ENCODE measurements around the gene SLC35D3. TPM values are rescaled to one million over a fixed set of nuclear protein-coding genes. Genes with fewer than 3 reads are reported as not detected.

SLC35D3 gene
- total RNA-seq, 3 donors from 2014 or later: not detected

DNA sequence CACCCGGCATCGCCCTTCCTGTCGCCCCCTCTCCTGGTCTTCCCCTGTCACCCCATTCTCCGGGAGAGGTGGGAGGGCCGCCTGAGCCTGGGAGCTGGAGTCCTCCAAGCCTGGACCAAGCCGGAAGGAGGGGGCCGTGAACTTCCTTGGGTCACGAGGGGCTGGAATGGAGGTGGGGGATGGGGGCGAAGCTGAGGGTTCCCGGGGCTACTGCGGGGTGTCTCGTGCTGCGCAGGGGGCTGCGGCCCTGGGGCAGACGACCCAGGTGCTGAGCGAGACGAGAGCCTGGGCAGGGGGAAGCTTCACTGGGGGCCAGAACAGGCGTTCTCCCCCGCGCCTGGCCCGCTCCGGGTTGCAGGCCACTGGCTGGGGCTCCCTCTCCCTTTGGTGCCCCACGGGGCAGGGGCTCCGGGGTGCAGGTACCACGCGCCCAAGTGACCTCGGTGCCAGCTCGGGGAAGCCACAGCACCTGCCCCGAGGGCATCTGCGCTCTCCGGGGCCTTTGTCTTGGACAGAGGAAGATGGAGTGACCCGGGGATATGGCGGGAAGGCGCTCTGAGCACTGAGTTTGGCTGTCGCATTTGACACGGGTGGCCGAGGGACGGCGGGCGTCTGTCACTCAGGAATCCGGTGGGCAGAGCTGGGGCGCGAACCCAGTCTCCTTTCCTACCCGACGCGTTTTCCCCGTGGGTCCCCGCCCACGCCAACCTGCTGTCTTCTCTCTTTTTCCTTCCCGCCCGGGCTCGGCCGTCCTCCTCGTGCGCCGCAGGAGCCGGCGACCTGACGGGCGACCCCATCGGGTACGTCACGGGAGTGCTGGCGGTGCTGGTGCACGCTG, 1.2 kb downstream of the SLC35D3 start:
- Histone ChIP-seq H3K9me3 (no peaks in the 10 kb centered on the region), H3K4me1 (peaks cover 0 to 5% of the 10 kb centered on the region in 2 donors)
- no peak for DNase-seq (ENCODE audit: low spot score in 2 of 2)

DNA sequence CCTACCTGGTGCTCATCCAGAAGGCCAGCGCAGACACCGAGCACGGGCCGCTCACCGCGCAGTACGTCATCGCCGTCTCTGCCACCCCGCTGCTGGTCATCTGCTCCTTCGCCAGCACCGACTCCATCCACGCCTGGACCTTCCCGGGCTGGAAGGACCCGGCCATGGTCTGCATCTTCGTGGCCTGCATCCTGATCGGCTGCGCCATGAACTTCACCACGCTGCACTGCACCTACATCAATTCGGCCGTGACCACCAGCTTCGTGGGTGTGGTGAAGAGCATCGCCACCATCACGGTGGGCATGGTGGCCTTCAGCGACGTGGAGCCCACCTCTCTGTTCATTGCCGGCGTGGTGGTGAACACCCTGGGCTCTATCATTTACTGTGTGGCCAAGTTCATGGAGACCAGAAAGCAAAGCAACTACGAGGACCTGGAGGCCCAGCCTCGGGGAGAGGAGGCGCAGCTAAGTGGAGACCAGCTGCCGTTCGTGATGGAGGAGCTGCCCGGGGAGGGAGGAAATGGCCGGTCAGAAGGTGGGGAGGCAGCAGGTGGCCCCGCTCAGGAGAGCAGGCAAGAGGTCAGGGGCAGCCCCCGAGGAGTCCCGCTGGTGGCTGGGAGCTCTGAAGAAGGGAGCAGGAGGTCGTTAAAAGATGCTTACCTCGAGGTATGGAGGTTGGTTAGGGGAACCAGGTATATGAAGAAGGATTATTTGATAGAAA, 2.0 kb downstream of the SLC35D3 start:
- Histone ChIP-seq H3K4me1 (peaks cover 0 to 5% of the 10 kb centered on the region in 2 donors), H3K4me3 (no peak overlapping the region), H3K9me3 (no peaks in the 10 kb centered on the region), H3K27me3 (peaks cover 7 to 29% of the 10 kb centered on the region in 2 donors), H3K27ac (no peak overlapping the region), H3K36me3 (no peaks in the 10 kb centered on the region)
- DNase-seq (ENCODE audit: low spot score in 2 of 2): no peak
- TF ChIP-seq, protein P1, sequence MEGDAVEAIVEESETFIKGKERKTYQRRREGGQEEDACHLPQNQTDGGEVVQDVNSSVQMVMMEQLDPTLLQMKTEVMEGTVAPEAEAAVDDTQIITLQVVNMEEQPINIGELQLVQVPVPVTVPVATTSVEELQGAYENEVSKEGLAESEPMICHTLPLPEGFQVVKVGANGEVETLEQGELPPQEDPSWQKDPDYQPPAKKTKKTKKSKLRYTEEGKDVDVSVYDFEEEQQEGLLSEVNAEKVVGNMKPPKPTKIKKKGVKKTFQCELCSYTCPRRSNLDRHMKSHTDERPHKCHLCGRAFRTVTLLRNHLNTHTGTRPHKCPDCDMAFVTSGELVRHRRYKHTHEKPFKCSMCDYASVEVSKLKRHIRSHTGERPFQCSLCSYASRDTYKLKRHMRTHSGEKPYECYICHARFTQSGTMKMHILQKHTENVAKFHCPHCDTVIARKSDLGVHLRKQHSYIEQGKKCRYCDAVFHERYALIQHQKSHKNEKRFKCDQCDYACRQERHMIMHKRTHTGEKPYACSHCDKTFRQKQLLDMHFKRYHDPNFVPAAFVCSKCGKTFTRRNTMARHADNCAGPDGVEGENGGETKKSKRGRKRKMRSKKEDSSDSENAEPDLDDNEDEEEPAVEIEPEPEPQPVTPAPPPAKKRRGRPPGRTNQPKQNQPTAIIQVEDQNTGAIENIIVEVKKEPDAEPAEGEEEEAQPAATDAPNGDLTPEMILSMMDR (IDR thresholded peaks at IDR 0.05): no peak
- TF ChIP-seq POLR2AphosphoS5 (IDR thresholded peaks at IDR 0.05) (no peak), POLR2A (IDR thresholded peaks at IDR 0.05) (no peak)
- intact Hi-C loops (cut with DNase I; ENCODE audit: low total_unique reads): no loop called here

More for the DNA sequence above, 1.2 kb downstream of the SLC35D3 start:
- Histone ChIP-seq H3K27me3 (peaks cover 7 to 29% of the 10 kb centered on the region in 2 donors), H3K27ac (no peak overlapping the region), H3K36me3 (no peaks in the 10 kb centered on the region), H3K4me3 (peak overlapping the region in 1 of 3 donors; percentile 79)
- TF ChIP-seq, protein P1 (IDR thresholded peaks at IDR 0.05): no peak
- TF ChIP-seq POLR2A (IDR thresholded peaks at IDR 0.05): no peak
- TF ChIP-seq POLR2AphosphoS5 (IDR thresholded peaks at IDR 0.05): no peak
- intact Hi-C loops (cut with DNase I; ENCODE audit: low total_unique reads): no loop called here

DNA sequence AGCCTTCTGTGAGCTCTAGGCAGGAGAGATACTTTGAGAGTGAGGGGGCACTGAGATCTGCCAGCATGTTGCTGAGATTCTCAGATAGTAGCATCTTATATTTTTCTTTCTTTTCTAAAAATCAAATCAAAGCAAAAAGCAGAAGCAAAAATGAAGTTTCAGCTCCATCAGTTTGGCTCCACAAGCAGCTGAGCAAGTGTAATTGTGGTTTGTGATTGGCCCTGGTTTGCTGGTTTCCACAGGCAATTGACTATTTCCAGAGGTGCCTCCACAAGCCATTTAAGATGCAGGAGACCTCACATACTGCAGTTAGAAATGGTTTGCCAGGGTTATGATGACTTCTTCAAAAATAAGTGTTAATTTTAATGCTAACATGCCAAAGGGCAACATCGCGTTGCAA, 4.3 kb downstream of the SLC35D3 start:
- intact Hi-C loops (cut with DNase I; ENCODE audit: low total_unique reads): no loop called here
- DNase-seq (ENCODE audit: low spot score in 2 of 2): no peak
- peaks cover 5 to 10% of the 10 kb centered on the region in 2 donors for H3K27me3 ChIP-seq
- no peak overlapping the region for H3K27ac ChIP-seq
- H3K9me3 ChIP-seq: no peaks in the 10 kb centered on the region
- no peak overlapping the region for H3K4me3 ChIP-seq
- H3K4me1 ChIP-seq: no peaks in the 10 kb centered on the region
- TF ChIP-seq POLR2AphosphoS5 (IDR thresholded peaks at IDR 0.05): no peak
- H3K36me3 ChIP-seq: no peaks in the 10 kb centered on the region

DNA sequence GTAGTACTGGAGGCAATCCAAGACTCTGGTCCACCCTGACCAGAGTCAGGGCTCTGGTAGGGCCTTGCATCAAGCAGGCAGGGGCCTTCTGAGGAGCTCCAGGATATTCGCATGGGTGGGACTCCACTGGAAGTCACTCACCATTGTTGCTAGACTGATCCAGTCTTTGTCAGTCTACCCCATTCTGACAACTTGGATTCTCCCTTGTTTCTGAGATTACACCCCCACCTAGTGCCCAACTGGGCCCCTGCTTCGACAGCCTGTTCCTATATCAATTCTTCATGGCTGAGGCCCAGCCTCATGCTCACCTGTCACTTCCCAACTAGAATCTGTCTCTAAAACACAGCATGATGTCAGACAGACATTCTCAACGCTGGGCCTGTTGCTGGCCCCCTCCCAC, 5.2 kb downstream of the SLC35D3 start:
- TF ChIP-seq POLR2A (IDR thresholded peaks at IDR 0.05) (no peak), POLR2AphosphoS5 (IDR thresholded peaks at IDR 0.05) (no peak)
- TF ChIP-seq, protein P1 (IDR thresholded peaks at IDR 0.05): no peak
- H3K9me3 ChIP-seq: no peaks in the 10 kb centered on the region
- H3K4me3 ChIP-seq: no peak overlapping the region
- no peak overlapping the region for H3K27ac ChIP-seq
- DNase-seq (ENCODE audit: low spot score in 2 of 2): no peak
- H3K4me1 ChIP-seq: no peaks in the 10 kb centered on the region
- H3K36me3 ChIP-seq: no peaks in the 10 kb centered on the region
- peaks cover 2 to 5% of the 10 kb centered on the region in 2 donors for H3K27me3 ChIP-seq
- intact Hi-C loops (cut with DNase I; ENCODE audit: low total_unique reads): loop anchor here (1.0 kb wide), 1 partner anchor 15 kb away; no protein-coding TSS in a partner anchor

DNA sequence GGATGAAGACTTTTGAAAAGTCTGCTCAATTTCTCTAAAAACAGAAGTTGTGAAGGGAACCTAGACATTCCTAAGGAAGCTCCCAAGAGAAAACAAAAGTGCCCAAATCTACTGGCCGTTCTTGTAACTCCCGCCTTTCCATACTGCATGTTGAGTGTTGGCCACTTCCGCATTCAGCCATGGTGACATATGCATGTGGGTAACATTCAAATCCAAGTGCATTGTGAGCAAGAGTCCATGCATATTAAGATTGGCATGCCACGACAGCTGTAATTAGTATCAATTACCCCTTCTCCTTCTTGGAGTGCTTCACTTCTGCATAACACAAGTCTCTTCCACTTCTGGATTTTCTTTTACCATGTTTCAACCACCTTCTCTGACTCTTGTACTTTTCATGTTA, 8.4 kb downstream of the SLC35D3 start:
- intact Hi-C loops (cut with DNase I; ENCODE audit: low total_unique reads): no loop called here
- Histone ChIP-seq H3K36me3 (no peaks in the 10 kb centered on the region), H3K27ac (no peak overlapping the region), H3K4me3 (no peak overlapping the region), H3K9me3 (no peaks in the 10 kb centered on the region), H3K27me3 (no peaks in the 10 kb centered on the region), H3K4me1 (no peaks in the 10 kb centered on the region)
- DNase-seq (ENCODE audit: low spot score in 2 of 2): no peak
- TF ChIP-seq POLR2AphosphoS5 (IDR thresholded peaks at IDR 0.05) (no peak), POLR2A (IDR thresholded peaks at IDR 0.05) (no peak)
- TF ChIP-seq, protein P1 (IDR thresholded peaks at IDR 0.05): no peak
